Loucy (cell line): ENCODE results near the gene MC1R.

Source experiments
- EZH2phosphoT487 ChIP-seq: fragments of 200-600 bp; IDR thresholded peaks from 2 replicates; pipeline ENCODE4 v1.6.1; 2018; ENCODE audit warnings: antibody characterized with exemption, mild to moderate bottlenecking, moderate library complexity, borderline replicate concordance
- TF ChIP-seq, protein P1 (sequence below): fragments of 200-600 bp; sonication (generic); conservative IDR thresholded peaks from 2 replicates; pipeline ENCODE4 v1.5.1; 2014; ENCODE audit warnings: mild to moderate bottlenecking, antibody characterized with exemption, low read length

DNA sequence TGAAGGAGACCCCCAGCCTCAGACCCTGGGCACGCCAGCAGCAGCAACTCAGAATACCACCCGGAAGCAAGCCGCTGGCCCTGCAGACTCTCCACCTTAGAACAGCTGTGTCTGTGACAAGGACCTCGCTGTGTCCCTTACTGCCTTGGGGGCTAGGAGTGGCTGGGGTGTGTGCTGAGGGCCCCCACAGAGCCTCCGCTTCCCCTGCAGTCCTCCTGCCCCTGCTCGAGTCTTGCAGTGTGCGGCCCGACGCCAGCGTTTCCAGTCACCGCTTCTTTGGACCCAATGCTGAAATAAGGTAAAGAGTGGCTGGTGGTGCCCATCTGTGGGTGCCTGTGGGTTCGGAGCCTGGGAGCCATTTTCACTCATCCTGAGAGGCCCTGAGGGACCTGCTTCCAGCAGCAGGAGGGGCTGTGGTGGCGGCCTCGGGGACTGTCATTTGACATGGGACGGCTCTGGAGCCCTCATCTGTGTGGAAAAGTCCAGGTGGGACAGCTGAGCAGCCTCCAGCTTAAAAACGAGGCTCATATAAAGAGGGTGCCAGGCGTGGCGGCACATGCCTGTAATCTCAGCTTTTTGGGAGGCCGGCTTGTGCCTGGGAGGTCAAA, 14.7 kb upstream of the MC1R start:
- TF ChIP-seq, protein P1, sequence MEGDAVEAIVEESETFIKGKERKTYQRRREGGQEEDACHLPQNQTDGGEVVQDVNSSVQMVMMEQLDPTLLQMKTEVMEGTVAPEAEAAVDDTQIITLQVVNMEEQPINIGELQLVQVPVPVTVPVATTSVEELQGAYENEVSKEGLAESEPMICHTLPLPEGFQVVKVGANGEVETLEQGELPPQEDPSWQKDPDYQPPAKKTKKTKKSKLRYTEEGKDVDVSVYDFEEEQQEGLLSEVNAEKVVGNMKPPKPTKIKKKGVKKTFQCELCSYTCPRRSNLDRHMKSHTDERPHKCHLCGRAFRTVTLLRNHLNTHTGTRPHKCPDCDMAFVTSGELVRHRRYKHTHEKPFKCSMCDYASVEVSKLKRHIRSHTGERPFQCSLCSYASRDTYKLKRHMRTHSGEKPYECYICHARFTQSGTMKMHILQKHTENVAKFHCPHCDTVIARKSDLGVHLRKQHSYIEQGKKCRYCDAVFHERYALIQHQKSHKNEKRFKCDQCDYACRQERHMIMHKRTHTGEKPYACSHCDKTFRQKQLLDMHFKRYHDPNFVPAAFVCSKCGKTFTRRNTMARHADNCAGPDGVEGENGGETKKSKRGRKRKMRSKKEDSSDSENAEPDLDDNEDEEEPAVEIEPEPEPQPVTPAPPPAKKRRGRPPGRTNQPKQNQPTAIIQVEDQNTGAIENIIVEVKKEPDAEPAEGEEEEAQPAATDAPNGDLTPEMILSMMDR: no peak
- TF ChIP-seq EZH2phosphoT487: no peak
